Limb (tissue), 2 donors: ENCODE data around the gene EXOSC10.
"Not testable (repeated sequence)": the region's sequence is repeated elsewhere in the genome, so short reads cannot be mapped to it uniquely, and the experiment has no call there.

ENCODE experiments used
- DNase-seq, 2 donors: peaks; one replicate each; pipeline ENCODE4 v3.0.0-alpha.2; 2016; ENCODE audit errors: extremely low spot score in 2 of 2

EXOSC10 gene

GRCh38 chr1:11109047-11109760, 9.5 kb upstream of the EXOSC10 start:
- no peak for DNase-seq

GRCh38 chr1:11107599-11107998, 7.9 kb upstream of the EXOSC10 start:
- DNase-seq: no peak

- DNase-seq: no peak
Measured at GRCh38 chr1:11105586-11105985, 5.9 kb upstream of the EXOSC10 start.

GRCh38 chr1:11101347-11101746, 1.7 kb upstream of the EXOSC10 start:
- DNase-seq: no peak

- not testable (repeated sequence) for DNase-seq
Measured at GRCh38 chr1:11100806-11101205, 1.1 kb upstream of the EXOSC10 start.

GRCh38 chr1:11100149-11100493, 452 bp upstream of the EXOSC10 start:
- DNase-seq: no peak

GRCh38 chr1:11098931-11099309, 749 bp downstream of the EXOSC10 start:
- no peak for DNase-seq

GRCh38 chr1:11083784-11084183, 15.9 kb downstream of the EXOSC10 start:
- not testable (repeated sequence) for DNase-seq

GRCh38 chr1:11080931-11081330, 18.7 kb downstream of the EXOSC10 start:
- DNase-seq: no peak

GRCh38 chr1:11078631-11079030, 21.0 kb downstream of the EXOSC10 start:
- no peak for DNase-seq

- not testable (repeated sequence) for DNase-seq
Measured at GRCh38 chr1:11073398-11073797, 26.3 kb downstream of the EXOSC10 start.

GRCh38 chr1:11072216-11072917, 27.3 kb downstream of the EXOSC10 start:
- DNase-seq: no peak

- DNase-seq: no peak
Measured at GRCh38 chr1:11071463-11072215, 28.0 kb downstream of the EXOSC10 start.

GRCh38 chr1:11070876-11071275, 28.8 kb downstream of the EXOSC10 start:
- no peak for DNase-seq

- no peak for DNase-seq
Measured at GRCh38 chr1:11068600-11069473, 30.8 kb downstream of the EXOSC10 start.

GRCh38 chr1:11067716-11068599, 31.7 kb downstream of the EXOSC10 start:
- no peak for DNase-seq

GRCh38 chr1:11065796-11066195, 33.9 kb downstream of the EXOSC10 start:
- no peak for DNase-seq

- DNase-seq: no peak
Measured at GRCh38 chr1:11064942-11065341, 34.7 kb downstream of the EXOSC10 start.

GRCh38 chr1:11063937-11064537, 35.6 kb downstream of the EXOSC10 start:
- not testable (repeated sequence) for DNase-seq

- no peak for DNase-seq
Measured at GRCh38 chr1:11062965-11063401, 36.7 kb downstream of the EXOSC10 start.
